Measurements from ENCODE around the gene NCOA1. TPM values are rescaled to one million over a fixed set of nuclear protein-coding genes. Genes with fewer than 3 reads are reported as not detected.

The NCOA1 gene
- total and polyA plus RNA-seq, 10 of the 15 experiments (the other 5 are each of a cell fraction or from before 2014, with no cell fraction given): 1.8 to 35.6 (median 6.1) TPM

DNA sequence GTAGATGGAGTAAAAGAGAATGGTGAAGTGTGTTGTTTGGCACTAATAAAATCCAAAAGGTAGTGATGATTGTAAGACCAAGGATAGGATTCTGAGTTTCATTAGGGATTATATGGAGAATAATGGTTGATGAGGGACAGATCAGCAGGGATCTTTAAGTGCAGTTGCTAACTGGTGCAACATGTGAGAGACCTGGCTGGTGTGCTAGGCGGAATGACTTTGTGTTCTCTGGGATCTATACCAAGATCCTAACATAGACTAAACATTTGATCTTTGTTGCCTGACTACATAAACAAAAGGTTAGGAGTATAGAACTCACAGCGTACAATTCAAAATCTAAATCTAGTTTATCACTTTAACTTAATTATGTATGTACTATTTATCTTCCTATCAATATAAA lies 166.8 kb downstream of the NCOA1 start:
- H3K9ac ChIP-seq (ENCODE audit: control insufficient read depth, insufficient read depth, low read length): no peak overlapping the region
- ChIA-PET SMC1A (ENCODE audit: uncharacterized antibody, unreplicated experiment) (interaction anchor here (1.7 kb wide), 1 partner anchor 17 kb away, joined by 4 read pairs; no protein-coding TSS in a partner anchor), POLR2A (no interaction called here), CTCF (no interaction called here), RAD21 (ENCODE audit: unreplicated experiment) (no interaction called here)
- BruUV-seq (replicated peaks): no TSS peak
- FAIRE-seq: no peak
- intact Hi-C loops (cut with micrococcal nuclease; ENCODE audit: unreplicated experiment): no loop called here
- H3K79me2 ChIP-seq (ENCODE audit: control insufficient read depth, insufficient read depth, low read length): no peaks in the 10 kb centered on the region; the same call in 1 of the 2 replicates
- in situ Hi-C loops (cut with MboI): no loop called here
- H3K9me3 ChIP-seq (replicated peaks; ENCODE audit: control insufficient read depth, insufficient read depth, low read length): no peaks in the 10 kb centered on the region
- no peak for ATAC-seq
- no peak overlapping the region for H3K4me2 ChIP-seq (ENCODE audit: control insufficient read depth, insufficient read depth)
- H3K4me1 ChIP-seq (ENCODE audit: control insufficient read depth, insufficient read depth, low read length): peaks cover 3% of the 10 kb centered on the region
- H3K36me3 ChIP-seq (ENCODE audit: control insufficient read depth in 2 of 2, insufficient read depth in 2 of 2, low read length in 1 of 2): peaks cover 0 to 5% of the 10 kb centered on the region in 2 experiments; a peak in 1 of 4 replicates
- no peak overlapping the region for H3K4me3 ChIP-seq
- 100% methylated on average over 2 of the region's 2 CpGs for WGBS (ENCODE audit: insufficient coverage, insufficient replicate concordance, low lambda C conversion rate, missing lambda C conversion rate)
- H3K27me3 ChIP-seq (replicated peaks in 1 of 2; ENCODE audit: control insufficient read depth in 2 of 2, insufficient read depth in 2 of 2, low read length in 1 of 2): no peaks in the 10 kb centered on the region
- DNase-seq (ENCODE audit: low read depth, low spot score): no peak
- no peaks in the 10 kb centered on the region; the same call in 1 of the 2 replicates for H4K20me1 ChIP-seq (ENCODE audit: control insufficient read depth, insufficient read depth)
- no peak overlapping the region for H3K27ac ChIP-seq (ENCODE audit: control insufficient read depth, insufficient read depth)
- no peak overlapping the region for H2AFZ ChIP-seq (ENCODE audit: control insufficient read depth, low read depth, low read length)
- TF ChIP-seq MTA2 (IDR thresholded peaks at IDR 0.05; ENCODE audit: low read depth): no peak
- TF ChIP-seq MLLT1 (IDR thresholded peaks at IDR 0.05): no peak
- no peak for TF ChIP-seq MXI1 (IDR thresholded peaks at IDR 0.05; ENCODE audit: low read depth, low read length)
- TF ChIP-seq ATF2 (IDR thresholded peaks at IDR 0.05; ENCODE audit: low read length): no peak
- no peak for TF ChIP-seq KLF5 (IDR thresholded peaks at IDR 0.05; ENCODE audit: partially characterized antibody)
- TF ChIP-seq E4F1 (IDR thresholded peaks at IDR 0.05; ENCODE audit: borderline replicate concordance, partially characterized antibody): no peak
- TF ChIP-seq CBX5 (IDR thresholded peaks at IDR 0.05; ENCODE audit: low read depth): no peak
- TF ChIP-seq RAD21 (IDR thresholded peaks at IDR 0.05; ENCODE audit: insufficient read depth, low read depth, low read length): no peak
- TF ChIP-seq HDGF (IDR thresholded peaks at IDR 0.05): no peak
- no peak for TF ChIP-seq TCF12 (IDR thresholded peaks at IDR 0.05; ENCODE audit: low read depth, low read length)
- TF ChIP-seq, protein P1, sequence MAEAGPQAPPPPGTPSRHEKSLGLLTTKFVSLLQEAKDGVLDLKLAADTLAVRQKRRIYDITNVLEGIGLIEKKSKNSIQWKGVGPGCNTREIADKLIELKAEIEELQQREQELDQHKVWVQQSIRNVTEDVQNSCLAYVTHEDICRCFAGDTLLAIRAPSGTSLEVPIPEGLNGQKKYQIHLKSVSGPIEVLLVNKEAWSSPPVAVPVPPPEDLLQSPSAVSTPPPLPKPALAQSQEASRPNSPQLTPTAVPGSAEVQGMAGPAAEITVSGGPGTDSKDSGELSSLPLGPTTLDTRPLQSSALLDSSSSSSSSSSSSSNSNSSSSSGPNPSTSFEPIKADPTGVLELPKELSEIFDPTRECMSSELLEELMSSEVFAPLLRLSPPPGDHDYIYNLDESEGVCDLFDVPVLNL (IDR thresholded peaks at IDR 0.05; ENCODE audit: low read depth, low read length): no peak
- TF ChIP-seq, protein P2, sequence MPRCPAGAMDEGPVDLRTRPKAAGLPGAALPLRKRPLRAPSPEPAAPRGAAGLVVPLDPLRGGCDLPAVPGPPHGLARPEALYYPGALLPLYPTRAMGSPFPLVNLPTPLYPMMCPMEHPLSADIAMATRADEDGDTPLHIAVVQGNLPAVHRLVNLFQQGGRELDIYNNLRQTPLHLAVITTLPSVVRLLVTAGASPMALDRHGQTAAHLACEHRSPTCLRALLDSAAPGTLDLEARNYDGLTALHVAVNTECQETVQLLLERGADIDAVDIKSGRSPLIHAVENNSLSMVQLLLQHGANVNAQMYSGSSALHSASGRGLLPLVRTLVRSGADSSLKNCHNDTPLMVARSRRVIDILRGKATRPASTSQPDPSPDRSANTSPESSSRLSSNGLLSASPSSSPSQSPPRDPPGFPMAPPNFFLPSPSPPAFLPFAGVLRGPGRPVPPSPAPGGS (IDR thresholded peaks at IDR 0.05; ENCODE audit: borderline replicate concordance, insufficient read depth, low read depth, low read length, poor library complexity, severe bottlenecking): no peak
- no peak for TF ChIP-seq KAT2A (conservative IDR thresholded peaks at IDR 0.05; ENCODE audit: control insufficient read depth, low read depth, low read length)
- TF ChIP-seq, protein P3, sequence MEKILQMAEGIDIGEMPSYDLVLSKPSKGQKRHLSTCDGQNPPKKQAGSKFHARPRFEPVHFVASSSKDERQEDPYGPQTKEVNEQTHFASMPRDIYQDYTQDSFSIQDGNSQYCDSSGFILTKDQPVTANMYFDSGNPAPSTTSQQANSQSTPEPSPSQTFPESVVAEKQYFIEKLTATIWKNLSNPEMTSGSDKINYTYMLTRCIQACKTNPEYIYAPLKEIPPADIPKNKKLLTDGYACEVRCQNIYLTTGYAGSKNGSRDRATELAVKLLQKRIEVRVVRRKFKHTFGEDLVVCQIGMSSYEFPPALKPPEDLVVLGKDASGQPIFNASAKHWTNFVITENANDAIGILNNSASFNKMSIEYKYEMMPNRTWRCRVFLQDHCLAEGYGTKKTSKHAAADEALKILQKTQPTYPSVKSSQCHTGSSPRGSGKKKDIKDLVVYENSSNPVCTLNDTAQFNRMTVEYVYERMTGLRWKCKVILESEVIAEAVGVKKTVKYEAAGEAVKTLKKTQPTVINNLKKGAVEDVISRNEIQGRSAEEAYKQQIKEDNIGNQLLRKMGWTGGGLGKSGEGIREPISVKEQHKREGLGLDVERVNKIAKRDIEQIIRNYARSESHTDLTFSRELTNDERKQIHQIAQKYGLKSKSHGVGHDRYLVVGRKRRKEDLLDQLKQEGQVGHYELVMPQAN (conservative IDR thresholded peaks at IDR 0.05): no peak
- TF ChIP-seq SREBF1 (IDR thresholded peaks at IDR 0.05; ENCODE audit: low read length): no peak

Measured in GM12878 (cell line).